ENCODE results near the gene C6orf120. TPM values are rescaled to one million over a fixed set of nuclear protein-coding genes. Genes with fewer than 3 reads are reported as not detected.

C6orf120 gene
- total and polyA plus RNA-seq, 2 of the 13 experiments (the other 11 are each of a cell fraction or from before 2014, with no cell fraction given): 21.7 to 29.9 TPM

- TF ChIP-seq ZBTB44 (CRISPR knock-in tag; IDR thresholded peaks at IDR 0.05) (peak; percentile 95), SMARCC2 (IDR thresholded peaks at IDR 0.05) (no peak), E2F1 (CRISPR knock-in tag; IDR thresholded peaks at IDR 0.05) (peak; percentile 95), ZFYVE20 (CRISPR knock-in tag; IDR thresholded peaks at IDR 0.05; ENCODE audit: borderline replicate concordance, low read depth) (no peak; the same call in 1 of the 2 replicates), ZNF674 (CRISPR knock-in tag; IDR thresholded peaks at IDR 0.05; ENCODE audit: low read depth) (peak; percentile 98), SOX13 (IDR thresholded peaks at IDR 0.05) (no peak; the same call in 1 of the 2 replicates), SOX13 (CRISPR knock-in tag; conservative IDR thresholded peaks at IDR 0.05 in 1 of 2, IDR thresholded peaks at IDR 0.05 in 1 of 2) (peak in 1 of 2 experiments; percentile 71; a peak in 2 of 4 replicates), ZSCAN31 (CRISPR knock-in tag; IDR thresholded peaks at IDR 0.05; ENCODE audit: low read depth) (peak; percentile 99), ESRRA (CRISPR knock-in tag; IDR thresholded peaks at IDR 0.05; ENCODE audit: low read depth) (peak; percentile 71; the same call in 1 of the 2 replicates), GMEB2 (CRISPR knock-in tag; IDR thresholded peaks at IDR 0.05; ENCODE audit: low read depth) (peak; percentile 66; the same call in 1 of the 2 replicates), ZNF230 (CRISPR knock-in tag; IDR thresholded peaks at IDR 0.05) (peak; percentile 79; the same call in 1 of the 2 replicates), MATR3 (CRISPR knock-in tag; IDR thresholded peaks at IDR 0.05) (no peak), HES4 (CRISPR knock-in tag; IDR thresholded peaks at IDR 0.05; ENCODE audit: borderline replicate concordance) (peak; percentile 93), YEATS2 (CRISPR knock-in tag; IDR thresholded peaks at IDR 0.05; ENCODE audit: borderline replicate concordance) (peak; percentile 95), GATAD2A (CRISPR knock-in tag; IDR thresholded peaks at IDR 0.05) (peak; percentile 76), ZNF503 (CRISPR knock-in tag; IDR thresholded peaks at IDR 0.05) (peak; percentile 90), CERS6 (CRISPR knock-in tag; IDR thresholded peaks at IDR 0.05) (peak; percentile 79; the same call in 1 of the 2 replicates), MEF2D (CRISPR knock-in tag; IDR thresholded peaks at IDR 0.05) (peak; percentile 83; the same call in 1 of the 2 replicates), PAF1 (CRISPR knock-in tag; IDR thresholded peaks at IDR 0.05) (no peak), ATAD3A (CRISPR knock-in tag; IDR thresholded peaks at IDR 0.05) (no peak; the same call in 1 of the 2 replicates), ZNF746 (CRISPR knock-in tag; IDR thresholded peaks at IDR 0.05) (peak; percentile 91; the same call in 1 of the 2 replicates)
These were observed 49.5 kb downstream of the C6orf120 start, which contains the start of the genes DYNLT2 and ERMARD (continued) for GRCh38 chr6:169751242-169752073.
